Measurements from ENCODE around the gene HDLBP.
"Not testable (repeated sequence)": the region's sequence is repeated elsewhere in the genome, so short reads cannot be mapped to it uniquely, and the experiment has no call there.

The HDLBP gene

GRCh38 chr2:241197246-241197645, 118.2 kb downstream of the HDLBP start:
- not testable (repeated sequence) for DNase-seq (ENCODE audit: low read depth in 2 of 2, low spot score in 1 of 2)

- DNase-seq (ENCODE audit: low read depth in 2 of 2, low spot score in 1 of 2), result no peak
These were observed 119.9 kb downstream of the HDLBP start for GRCh38 chr2:241195506-241196130.

GRCh38 chr2:241194811-241195210, 120.7 kb downstream of the HDLBP start:
- DNase-seq (ENCODE audit: low read depth in 2 of 2, low spot score in 1 of 2), result no peak

GRCh38 chr2:241193271-241193670, 122.2 kb downstream of the HDLBP start:
- DNase-seq (ENCODE audit: low read depth in 2 of 2, low spot score in 1 of 2), result no peak

GRCh38 chr2:241191081-241191480, 124.4 kb downstream of the HDLBP start:
- no peak for DNase-seq (ENCODE audit: low read depth in 2 of 2, low spot score in 1 of 2)

GRCh38 chr2:241190291-241190981, 125.0 kb downstream of the HDLBP start:
- DNase-seq (ENCODE audit: low read depth in 2 of 2, low spot score in 1 of 2), result no peak

GRCh38 chr2:241189856-241190201, 125.6 kb downstream of the HDLBP start:
- DNase-seq (ENCODE audit: low read depth in 2 of 2, low spot score in 1 of 2), result no peak

- DNase-seq (ENCODE audit: low read depth in 2 of 2, low spot score in 1 of 2), result no peak
These were observed 126.2 kb downstream of the HDLBP start for GRCh38 chr2:241189093-241189855.

- no peak for DNase-seq (ENCODE audit: low read depth in 2 of 2, low spot score in 1 of 2)
These were observed 126.9 kb downstream of the HDLBP start, which contains the start of gene ANO7 for GRCh38 chr2:241188361-241189092. Gene ANO7, plus strand, starts transcription at chr2:241188677. Its CDS starts 1,387 bp downstream, at chr2:241190064.

GRCh38 chr2:241187918-241188234, 127.6 kb downstream of the HDLBP start:
- no peak for DNase-seq (ENCODE audit: low read depth in 2 of 2, low spot score in 1 of 2)

GRCh38 chr2:241187101-241187917, 128.2 kb downstream of the HDLBP start:
- no peak for DNase-seq (ENCODE audit: low read depth in 2 of 2, low spot score in 1 of 2)

- DNase-seq (ENCODE audit: low read depth in 2 of 2, low spot score in 1 of 2), result no peak
These were observed 129.5 kb downstream of the HDLBP start for GRCh38 chr2:241185961-241186360.

- no peak for DNase-seq (ENCODE audit: low read depth in 2 of 2, low spot score in 1 of 2)
These were observed 130.6 kb downstream of the HDLBP start for GRCh38 chr2:241184901-241185300.

GRCh38 chr2:241183221-241183620, 132.3 kb downstream of the HDLBP start:
- DNase-seq (ENCODE audit: low read depth in 2 of 2, low spot score in 1 of 2), result no peak

- no peak for DNase-seq (ENCODE audit: low read depth in 2 of 2, low spot score in 1 of 2)
These were observed 132.8 kb downstream of the HDLBP start for GRCh38 chr2:241182531-241183133.

- no peak for DNase-seq (ENCODE audit: low read depth in 2 of 2, low spot score in 1 of 2)
These were observed 133.3 kb downstream of the HDLBP start for GRCh38 chr2:241182126-241182525.

GRCh38 chr2:241180495-241180894, 135.0 kb downstream of the HDLBP start:
- DNase-seq (ENCODE audit: low read depth in 2 of 2, low spot score in 1 of 2), result no peak

- no peak for DNase-seq (ENCODE audit: low read depth in 2 of 2, low spot score in 1 of 2)
These were observed 135.6 kb downstream of the HDLBP start for GRCh38 chr2:241179899-241180298.

GRCh38 chr2:241178961-241179360, 136.5 kb downstream of the HDLBP start:
- DNase-seq (ENCODE audit: low read depth in 2 of 2, low spot score in 1 of 2), result no peak

Data from stimulated activated CD8-positive, alpha-beta memory T cell treated with anti-CD3 and anti-CD28 coated beads, Interleukin-4, amount 100 ng/mL, for 4 hours (primary cell).